ENCODE measurements around the gene SLC22A12. TPM values are rescaled to one million over a fixed set of nuclear protein-coding genes. Genes with fewer than 3 reads are reported as not detected.

The SLC22A12 gene
- total RNA-seq, 1 donor from 2014 or later = not detected

- Mint-ChIP-seq H3K36me3 (no peaks in the 10 kb centered on the region), H3K4me1 (peaks cover 17% of the 10 kb centered on the region)
Measured at GRCh38 chr11:64581057-64581523, 9.9 kb upstream of the SLC22A12 start.

DNA sequence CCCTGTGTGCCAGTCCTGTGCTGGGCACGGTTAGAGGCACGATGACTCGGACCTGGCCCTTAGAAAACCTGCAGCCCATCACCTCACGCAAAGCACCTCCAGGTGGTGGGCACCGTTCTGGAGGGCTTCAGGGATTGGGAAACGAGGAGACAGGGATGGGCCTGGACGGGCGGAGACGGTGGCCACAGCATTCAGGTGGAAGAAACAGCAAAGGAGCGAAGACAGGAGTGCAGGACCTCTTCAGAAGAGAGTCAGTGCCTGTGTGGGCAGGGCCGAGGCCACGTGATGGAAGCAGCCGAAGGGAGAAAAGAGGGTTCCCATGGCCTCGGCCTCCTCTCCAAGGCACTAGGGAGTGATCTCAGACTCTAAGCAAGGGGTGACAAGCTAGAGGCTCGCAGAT, 8.1 kb upstream of the SLC22A12 start:
- H3K36me3 Mint-ChIP-seq = no peaks in the 10 kb centered on the region

More at GRCh38 chr11:64581057-64581523, 9.9 kb upstream of the SLC22A12 start:
- Histone ChIP-seq H3K79me2 (ENCODE audit: low read depth) (no peaks in the 10 kb centered on the region), H3K27me3 (no peaks in the 10 kb centered on the region), H3K9me3 (ENCODE audit: low read depth) (no peaks in the 10 kb centered on the region), H4K20me1 (ENCODE audit: low read depth) (no peaks in the 10 kb centered on the region), H3F3A (ENCODE audit: low read depth) (no peaks in the 10 kb centered on the region), H3K36me3 (no peaks in the 10 kb centered on the region), H3K9ac (no peak overlapping the region), H3K4me3 (no peak overlapping the region), H2AFZ (replicated peaks) (no peak overlapping the region), H3K27ac (no peak overlapping the region), H3K4me2 (no peak overlapping the region), H3K4me1 (no peaks in the 10 kb centered on the region)
- no peak overlapping the region for H3K4me3 Mint-ChIP-seq
- H3K27me3 Mint-ChIP-seq (ENCODE audit: insufficient read depth, low read depth) = peaks cover 14% of the 10 kb centered on the region
- no peak for TF ChIP-seq EZH2phosphoT487 (IDR thresholded peaks at IDR 0.05)
- TF ChIP-seq, protein P1, sequence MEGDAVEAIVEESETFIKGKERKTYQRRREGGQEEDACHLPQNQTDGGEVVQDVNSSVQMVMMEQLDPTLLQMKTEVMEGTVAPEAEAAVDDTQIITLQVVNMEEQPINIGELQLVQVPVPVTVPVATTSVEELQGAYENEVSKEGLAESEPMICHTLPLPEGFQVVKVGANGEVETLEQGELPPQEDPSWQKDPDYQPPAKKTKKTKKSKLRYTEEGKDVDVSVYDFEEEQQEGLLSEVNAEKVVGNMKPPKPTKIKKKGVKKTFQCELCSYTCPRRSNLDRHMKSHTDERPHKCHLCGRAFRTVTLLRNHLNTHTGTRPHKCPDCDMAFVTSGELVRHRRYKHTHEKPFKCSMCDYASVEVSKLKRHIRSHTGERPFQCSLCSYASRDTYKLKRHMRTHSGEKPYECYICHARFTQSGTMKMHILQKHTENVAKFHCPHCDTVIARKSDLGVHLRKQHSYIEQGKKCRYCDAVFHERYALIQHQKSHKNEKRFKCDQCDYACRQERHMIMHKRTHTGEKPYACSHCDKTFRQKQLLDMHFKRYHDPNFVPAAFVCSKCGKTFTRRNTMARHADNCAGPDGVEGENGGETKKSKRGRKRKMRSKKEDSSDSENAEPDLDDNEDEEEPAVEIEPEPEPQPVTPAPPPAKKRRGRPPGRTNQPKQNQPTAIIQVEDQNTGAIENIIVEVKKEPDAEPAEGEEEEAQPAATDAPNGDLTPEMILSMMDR (IDR thresholded peaks at IDR 0.05) = no peak
- no peak for TF ChIP-seq EZH2 (IDR thresholded peaks at IDR 0.05)
- H3K9me3 Mint-ChIP-seq = no peaks in the 10 kb centered on the region
- peak overlapping the region; percentile 39 for H3K27ac Mint-ChIP-seq
- no peak for DNase-seq (ENCODE audit: low spot score)

GRCh38 chr11:64583296-64584262, 7.4 kb upstream of the SLC22A12 start:
- TF ChIP-seq, protein P1 (IDR thresholded peaks at IDR 0.05) = no peak
- TF ChIP-seq EZH2 (IDR thresholded peaks at IDR 0.05) = no peak
- TF ChIP-seq EZH2phosphoT487 (IDR thresholded peaks at IDR 0.05) = no peak
- no peak overlapping the region for H3K4me2 ChIP-seq
- no peaks in the 10 kb centered on the region for H3F3A ChIP-seq (ENCODE audit: low read depth)
- no peaks in the 10 kb centered on the region for H3K79me2 ChIP-seq (ENCODE audit: low read depth)
- no peak overlapping the region for H3K27ac ChIP-seq
- H3K4me3 ChIP-seq = no peak overlapping the region
- Mint-ChIP-seq H3K27ac (peak overlapping the region; percentile 52), H3K4me1 (peaks cover 17% of the 10 kb centered on the region), H3K4me3 (no peak overlapping the region), H3K27me3 (ENCODE audit: insufficient read depth, low read depth) (peaks cover 4% of the 10 kb centered on the region), H3K36me3 (no peaks in the 10 kb centered on the region), H3K9me3 (peaks cover 6% of the 10 kb centered on the region)
- no peak overlapping the region for H2AFZ ChIP-seq (replicated peaks)
- no peaks in the 10 kb centered on the region for H3K27me3 ChIP-seq
- no peaks in the 10 kb centered on the region for H3K36me3 ChIP-seq
- H4K20me1 ChIP-seq (ENCODE audit: low read depth) = no peaks in the 10 kb centered on the region
- no peaks in the 10 kb centered on the region for H3K4me1 ChIP-seq
- H3K9ac ChIP-seq = no peak overlapping the region
- H3K9me3 ChIP-seq (ENCODE audit: low read depth) = no peaks in the 10 kb centered on the region
- no peak for DNase-seq (ENCODE audit: low spot score)

More for the DNA sequence above, 8.1 kb upstream of the SLC22A12 start:
- Mint-ChIP-seq H3K4me3 (no peak overlapping the region), H3K9me3 (peaks cover 1% of the 10 kb centered on the region), H3K27me3 (ENCODE audit: insufficient read depth, low read depth) (peaks cover 4% of the 10 kb centered on the region), H3K4me1 (peaks cover 17% of the 10 kb centered on the region), H3K27ac (no peak overlapping the region)
- no peaks in the 10 kb centered on the region for H3K9me3 ChIP-seq (ENCODE audit: low read depth)
- no peak overlapping the region for H3K27ac ChIP-seq
- H3K4me1 ChIP-seq = no peaks in the 10 kb centered on the region
- H3F3A ChIP-seq (ENCODE audit: low read depth) = no peaks in the 10 kb centered on the region
- no peak overlapping the region for H3K4me3 ChIP-seq
- H3K9ac ChIP-seq = no peak overlapping the region
- no peaks in the 10 kb centered on the region for H3K27me3 ChIP-seq
- no peaks in the 10 kb centered on the region for H3K79me2 ChIP-seq (ENCODE audit: low read depth)
- no peak for DNase-seq (ENCODE audit: low spot score)
- H2AFZ ChIP-seq (replicated peaks) = no peak overlapping the region
- H3K4me2 ChIP-seq = no peak overlapping the region
- H3K36me3 ChIP-seq = no peaks in the 10 kb centered on the region
- H4K20me1 ChIP-seq (ENCODE audit: low read depth) = no peaks in the 10 kb centered on the region
- TF ChIP-seq EZH2 (IDR thresholded peaks at IDR 0.05) (no peak), EZH2phosphoT487 (IDR thresholded peaks at IDR 0.05) (no peak)
- TF ChIP-seq, protein P1 (IDR thresholded peaks at IDR 0.05) = no peak

All from neural progenitor cell (in vitro differentiated cells).